Measurements from ENCODE around the gene CNOT8.

GRCh38 chr5:154900066-154900465, 41.6 kb downstream of the CNOT8 start:
- TF ChIP-seq POLR2A (IDR thresholded peaks at IDR 0.05) (no peak), CTCF (IDR thresholded peaks at IDR 0.05) (no peak)
